ENCODE results near the gene SFRP5.

The SFRP5 gene

DNA sequence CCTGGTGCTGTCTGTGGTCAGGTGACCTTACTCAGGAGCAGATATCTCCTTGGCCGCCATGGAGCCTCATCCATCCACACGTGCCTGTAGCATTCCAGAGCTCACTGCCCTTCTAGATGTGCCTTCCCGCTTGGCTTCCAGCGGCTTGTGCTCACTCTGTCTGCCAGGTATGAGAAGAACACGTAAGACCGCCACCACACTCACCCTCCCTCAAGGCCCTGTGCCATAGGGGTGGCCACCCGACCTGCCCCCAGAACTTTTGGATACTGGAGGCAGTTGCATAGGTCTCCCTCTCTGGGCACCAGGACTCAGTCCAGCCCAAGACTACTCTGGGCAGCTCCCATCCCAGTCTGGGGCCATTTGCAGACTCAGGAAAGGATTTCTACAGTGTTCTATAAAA is 54.2 kb downstream of the SFRP5 start:
- H3K4me3 ChIP-seq (replicated peaks; ENCODE audit: insufficient read depth, low read length), result no peak overlapping the region
- H3K27ac ChIP-seq (replicated peaks), result no peak overlapping the region
- DNase-seq (ENCODE audit: low read depth in 1 of 2, low spot score in 1 of 2), result no peak
- no peaks in the 10 kb centered on the region for H3K27me3 ChIP-seq (ENCODE audit: insufficient read depth, poor library complexity, severe bottlenecking)
- TF ChIP-seq, protein P1, sequence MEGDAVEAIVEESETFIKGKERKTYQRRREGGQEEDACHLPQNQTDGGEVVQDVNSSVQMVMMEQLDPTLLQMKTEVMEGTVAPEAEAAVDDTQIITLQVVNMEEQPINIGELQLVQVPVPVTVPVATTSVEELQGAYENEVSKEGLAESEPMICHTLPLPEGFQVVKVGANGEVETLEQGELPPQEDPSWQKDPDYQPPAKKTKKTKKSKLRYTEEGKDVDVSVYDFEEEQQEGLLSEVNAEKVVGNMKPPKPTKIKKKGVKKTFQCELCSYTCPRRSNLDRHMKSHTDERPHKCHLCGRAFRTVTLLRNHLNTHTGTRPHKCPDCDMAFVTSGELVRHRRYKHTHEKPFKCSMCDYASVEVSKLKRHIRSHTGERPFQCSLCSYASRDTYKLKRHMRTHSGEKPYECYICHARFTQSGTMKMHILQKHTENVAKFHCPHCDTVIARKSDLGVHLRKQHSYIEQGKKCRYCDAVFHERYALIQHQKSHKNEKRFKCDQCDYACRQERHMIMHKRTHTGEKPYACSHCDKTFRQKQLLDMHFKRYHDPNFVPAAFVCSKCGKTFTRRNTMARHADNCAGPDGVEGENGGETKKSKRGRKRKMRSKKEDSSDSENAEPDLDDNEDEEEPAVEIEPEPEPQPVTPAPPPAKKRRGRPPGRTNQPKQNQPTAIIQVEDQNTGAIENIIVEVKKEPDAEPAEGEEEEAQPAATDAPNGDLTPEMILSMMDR (IDR thresholded peaks at IDR 0.05; ENCODE audit: insufficient read depth, low read length), result no peak
- TF ChIP-seq POLR2AphosphoS5 (IDR thresholded peaks at IDR 0.05; ENCODE audit: low read depth) (no peak), GABPA (IDR thresholded peaks at IDR 0.05; ENCODE audit: low read depth) (no peak)
- TF ChIP-seq, protein P2, sequence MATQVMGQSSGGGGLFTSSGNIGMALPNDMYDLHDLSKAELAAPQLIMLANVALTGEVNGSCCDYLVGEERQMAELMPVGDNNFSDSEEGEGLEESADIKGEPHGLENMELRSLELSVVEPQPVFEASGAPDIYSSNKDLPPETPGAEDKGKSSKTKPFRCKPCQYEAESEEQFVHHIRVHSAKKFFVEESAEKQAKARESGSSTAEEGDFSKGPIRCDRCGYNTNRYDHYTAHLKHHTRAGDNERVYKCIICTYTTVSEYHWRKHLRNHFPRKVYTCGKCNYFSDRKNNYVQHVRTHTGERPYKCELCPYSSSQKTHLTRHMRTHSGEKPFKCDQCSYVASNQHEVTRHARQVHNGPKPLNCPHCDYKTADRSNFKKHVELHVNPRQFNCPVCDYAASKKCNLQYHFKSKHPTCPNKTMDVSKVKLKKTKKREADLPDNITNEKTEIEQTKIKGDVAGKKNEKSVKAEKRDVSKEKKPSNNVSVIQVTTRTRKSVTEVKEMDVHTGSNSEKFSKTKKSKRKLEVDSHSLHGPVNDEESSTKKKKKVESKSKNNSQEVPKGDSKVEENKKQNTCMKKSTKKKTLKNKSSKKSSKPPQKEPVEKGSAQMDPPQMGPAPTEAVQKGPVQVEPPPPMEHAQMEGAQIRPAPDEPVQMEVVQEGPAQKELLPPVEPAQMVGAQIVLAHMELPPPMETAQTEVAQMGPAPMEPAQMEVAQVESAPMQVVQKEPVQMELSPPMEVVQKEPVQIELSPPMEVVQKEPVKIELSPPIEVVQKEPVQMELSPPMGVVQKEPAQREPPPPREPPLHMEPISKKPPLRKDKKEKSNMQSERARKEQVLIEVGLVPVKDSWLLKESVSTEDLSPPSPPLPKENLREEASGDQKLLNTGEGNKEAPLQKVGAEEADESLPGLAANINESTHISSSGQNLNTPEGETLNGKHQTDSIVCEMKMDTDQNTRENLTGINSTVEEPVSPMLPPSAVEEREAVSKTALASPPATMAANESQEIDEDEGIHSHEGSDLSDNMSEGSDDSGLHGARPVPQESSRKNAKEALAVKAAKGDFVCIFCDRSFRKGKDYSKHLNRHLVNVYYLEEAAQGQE (IDR thresholded peaks at IDR 0.05; ENCODE audit: insufficient replicate concordance, low read depth), result no peak

Data from HL-60 (cell line).